Erythroblast (primary cell): ENCODE results near the gene CFAP221.

Experiments
- GATA1 ChIP-seq: IDR thresholded peaks from 2 replicates; pipeline ENCODE4 v1.6.1; 2011; ENCODE audit warnings: low read depth, mild to moderate bottlenecking, control low read depth, low read length, moderate library complexity
- POLR2A ChIP-seq: IDR thresholded peaks from 2 replicates; pipeline ENCODE4 v1.6.1; 2011; ENCODE audit warnings: mild to moderate bottlenecking, low read length

DNA sequence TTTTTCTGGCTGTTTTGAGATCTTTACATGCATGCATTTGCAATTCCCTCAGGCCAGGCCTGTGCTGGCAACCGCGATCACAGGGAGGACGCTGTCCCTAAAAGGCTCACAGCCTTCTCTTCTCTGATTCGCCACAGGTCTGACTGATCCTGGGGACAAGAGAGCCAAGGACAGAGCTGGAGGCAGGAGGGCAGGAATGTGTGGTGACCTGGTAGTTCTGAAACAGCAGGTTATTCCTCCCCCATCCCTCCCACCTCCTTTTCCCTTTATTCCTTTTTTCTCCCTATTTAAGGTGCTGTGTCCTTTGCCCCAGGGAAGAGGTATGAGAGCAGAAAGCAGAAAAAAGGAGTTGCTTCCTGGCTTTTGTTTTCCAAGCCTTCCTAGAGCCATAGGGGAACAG, 156.6 kb downstream of the CFAP221 start:
- TF ChIP-seq POLR2A = no peak
- TF ChIP-seq GATA1 = no peak
